ENCODE data around the gene C4orf50.

Gene C4orf50

GRCh38 chr4:5900844-5901243 is 117.4 kb downstream of the C4orf50 start:
- H3K9ac ChIP-seq (ENCODE audit: low read depth, low read length), result no peak overlapping the region
- H2AFZ ChIP-seq (ENCODE audit: low read depth, low read length), result no peak overlapping the region
- H4K20me1 ChIP-seq (ENCODE audit: insufficient read depth, low read length), result no peaks in the 10 kb centered on the region
- H3K79me2 ChIP-seq (ENCODE audit: insufficient read depth, low read length), result no peaks in the 10 kb centered on the region
- TF ChIP-seq EZH2 (IDR thresholded peaks at IDR 0.05; ENCODE audit: borderline replicate concordance, low read depth, low read length, severe bottlenecking) (no peak), CTCF (IDR thresholded peaks at IDR 0.05; ENCODE audit: borderline replicate concordance, extremely low read depth, low read length, poor library complexity, severe bottlenecking) (no peak)
- no peak for ATAC-seq (ENCODE audit: insufficient read depth, low read depth)
- H3K36me3 ChIP-seq (ENCODE audit: insufficient read depth, low read length), result no peaks in the 10 kb centered on the region
- H3K27me3 ChIP-seq (ENCODE audit: insufficient read depth, low read length, poor library complexity), result peaks cover 5% of the 10 kb centered on the region
- H3K4me1 ChIP-seq (ENCODE audit: insufficient read depth, low read length), result no peaks in the 10 kb centered on the region
- no peak overlapping the region for H3K27ac ChIP-seq (ENCODE audit: low read length)
- H3K4me2 ChIP-seq (ENCODE audit: insufficient read depth, low read length), result no peak overlapping the region
- no peak for DNase-seq
- no peak overlapping the region for H3K4me3 ChIP-seq (ENCODE audit: low read depth in 1 of 2, low read length in 2 of 2)
- H3K9me3 ChIP-seq (ENCODE audit: insufficient read depth, low read length, severe bottlenecking), result no peaks in the 10 kb centered on the region

- Histone ChIP-seq H3K4me3 (ENCODE audit: low read depth in 1 of 2, low read length in 2 of 2) (no peak overlapping the region), H3K79me2 (ENCODE audit: insufficient read depth, low read length) (no peaks in the 10 kb centered on the region), H3K9me3 (ENCODE audit: insufficient read depth, low read length, severe bottlenecking) (no peaks in the 10 kb centered on the region), H2AFZ (ENCODE audit: low read depth, low read length) (no peak overlapping the region), H3K27ac (ENCODE audit: low read length) (no peak overlapping the region), H3K9ac (ENCODE audit: low read depth, low read length) (no peak overlapping the region), H3K36me3 (ENCODE audit: insufficient read depth, low read length) (no peaks in the 10 kb centered on the region), H4K20me1 (ENCODE audit: insufficient read depth, low read length) (no peaks in the 10 kb centered on the region), H3K27me3 (ENCODE audit: insufficient read depth, low read length, poor library complexity) (peaks cover 3% of the 10 kb centered on the region), H3K4me2 (ENCODE audit: insufficient read depth, low read length) (no peak overlapping the region), H3K4me1 (ENCODE audit: insufficient read depth, low read length) (no peaks in the 10 kb centered on the region)
- ATAC-seq (ENCODE audit: insufficient read depth, low read depth) (no peak), DNase-seq (no peak)
- TF ChIP-seq EZH2 (IDR thresholded peaks at IDR 0.05; ENCODE audit: borderline replicate concordance, low read depth, low read length, severe bottlenecking) (no peak), CTCF (IDR thresholded peaks at IDR 0.05; ENCODE audit: borderline replicate concordance, extremely low read depth, low read length, poor library complexity, severe bottlenecking) (no peak)
These were observed 118.3 kb downstream of the C4orf50 start for GRCh38 chr4:5899881-5900280.

GRCh38 chr4:5899396-5899795 is 118.8 kb downstream of the C4orf50 start:
- Histone ChIP-seq H3K4me1 (ENCODE audit: insufficient read depth, low read length) (no peaks in the 10 kb centered on the region), H4K20me1 (ENCODE audit: insufficient read depth, low read length) (no peaks in the 10 kb centered on the region), H3K4me2 (ENCODE audit: insufficient read depth, low read length) (no peak overlapping the region), H3K79me2 (ENCODE audit: insufficient read depth, low read length) (no peaks in the 10 kb centered on the region), H2AFZ (ENCODE audit: low read depth, low read length) (no peak overlapping the region), H3K36me3 (ENCODE audit: insufficient read depth, low read length) (no peaks in the 10 kb centered on the region), H3K27ac (ENCODE audit: low read length) (no peak overlapping the region), H3K9ac (ENCODE audit: low read depth, low read length) (no peak overlapping the region), H3K9me3 (ENCODE audit: insufficient read depth, low read length, severe bottlenecking) (no peaks in the 10 kb centered on the region), H3K27me3 (ENCODE audit: insufficient read depth, low read length, poor library complexity) (peaks cover 2% of the 10 kb centered on the region), H3K4me3 (ENCODE audit: low read depth in 1 of 2, low read length in 2 of 2) (no peak overlapping the region)
- no peak for TF ChIP-seq CTCF (IDR thresholded peaks at IDR 0.05; ENCODE audit: borderline replicate concordance, extremely low read depth, low read length, poor library complexity, severe bottlenecking)
- ATAC-seq (ENCODE audit: insufficient read depth, low read depth) (no peak), DNase-seq (no peak)

DNA sequence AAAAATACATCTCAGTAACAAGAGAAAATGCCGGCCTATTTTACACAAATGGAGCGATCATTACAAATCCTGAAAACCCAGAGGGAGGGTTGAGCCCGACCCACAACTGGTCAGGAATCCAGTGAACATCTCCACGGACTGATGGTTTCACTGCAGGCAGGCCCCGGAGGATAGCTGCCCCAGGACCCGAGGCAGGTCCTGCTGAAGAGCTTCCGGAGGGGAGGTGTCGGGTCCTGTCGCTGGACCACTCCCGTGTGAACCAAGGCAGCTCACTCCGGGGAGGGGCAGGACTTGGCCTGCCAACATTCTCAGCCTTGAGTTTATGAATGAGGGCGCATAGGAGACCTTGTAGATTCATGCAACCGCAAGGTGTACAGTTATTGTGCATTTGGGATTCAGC is 120.6 kb downstream of the C4orf50 start:
- ATAC-seq (ENCODE audit: insufficient read depth, low read depth), result no peak
- Histone ChIP-seq H3K4me3 (ENCODE audit: low read depth in 1 of 2, low read length in 2 of 2) (no peak overlapping the region), H3K36me3 (ENCODE audit: insufficient read depth, low read length) (no peaks in the 10 kb centered on the region), H3K4me1 (ENCODE audit: insufficient read depth, low read length) (no peaks in the 10 kb centered on the region), H3K4me2 (ENCODE audit: insufficient read depth, low read length) (no peak overlapping the region), H2AFZ (ENCODE audit: low read depth, low read length) (no peak overlapping the region), H4K20me1 (ENCODE audit: insufficient read depth, low read length) (no peaks in the 10 kb centered on the region), H3K79me2 (ENCODE audit: insufficient read depth, low read length) (no peaks in the 10 kb centered on the region), H3K9ac (ENCODE audit: low read depth, low read length) (no peak overlapping the region), H3K27me3 (ENCODE audit: insufficient read depth, low read length, poor library complexity) (peaks cover 2% of the 10 kb centered on the region), H3K27ac (ENCODE audit: low read length) (no peak overlapping the region), H3K9me3 (ENCODE audit: insufficient read depth, low read length, severe bottlenecking) (no peaks in the 10 kb centered on the region)
- TF ChIP-seq CTCF (IDR thresholded peaks at IDR 0.05; ENCODE audit: borderline replicate concordance, extremely low read depth, low read length, poor library complexity, severe bottlenecking) (no peak), EZH2 (IDR thresholded peaks at IDR 0.05; ENCODE audit: borderline replicate concordance, low read depth, low read length, severe bottlenecking) (no peak)
- DNase-seq, result no peak

All from DND-41 (cell line).